Stimulated activated naive CD8-positive, alpha-beta T cell treated with anti-CD3 and anti-CD28 coated beads, Interleukin-15, Interleukin-2, amounts not matched to agents 100 ng/mL and 50 ng/mL, for 24 hours (primary cell): ENCODE results near the gene ENOX1.

Experiments used
- H3K27ac Mint-ChIP-seq: one replicate; pipeline ENCODE4 v1.8.0; 2021; ENCODE audit warnings: mild to moderate bottlenecking, mixed read lengths
- H3K27me3 Mint-ChIP-seq: one replicate; pipeline ENCODE4 v1.8.0; 2021; ENCODE audit warnings: mixed read lengths
- H3K36me3 Mint-ChIP-seq: one replicate; pipeline ENCODE4 v1.8.0; 2021; ENCODE audit warnings: low read depth, mixed read lengths
- H3K4me1 Mint-ChIP-seq: one replicate; pipeline ENCODE4 v1.8.0; 2021; ENCODE audit warnings: low read depth, mixed read lengths
- H3K4me3 Mint-ChIP-seq: one replicate; pipeline ENCODE4 v1.8.0; 2021; ENCODE audit warnings: mild to moderate bottlenecking, mixed read lengths
- H3K9me3 Mint-ChIP-seq: one replicate; pipeline ENCODE4 v1.8.0; 2021; ENCODE audit warnings: mixed read lengths

ENOX1 gene

DNA sequence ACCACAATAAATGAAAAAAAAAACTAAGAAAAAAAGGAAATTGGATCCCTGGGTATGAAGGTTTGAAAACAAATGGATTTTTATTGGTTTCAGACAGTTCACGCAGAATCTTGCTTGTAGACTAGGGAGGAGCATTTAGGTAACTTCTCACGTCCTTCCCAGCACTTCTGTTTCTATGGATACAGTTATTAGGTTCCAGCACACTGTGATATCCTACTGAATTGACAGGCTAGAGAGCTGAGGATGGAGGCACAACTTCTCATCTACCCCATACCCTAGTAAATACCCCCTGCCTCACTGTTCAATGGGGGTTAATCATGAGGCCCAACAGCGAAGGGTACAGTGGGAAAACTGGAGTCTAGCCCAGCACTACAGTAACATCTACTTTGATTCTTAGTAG, 304.1 kb downstream of the ENOX1 start:
- peaks cover 4% of the 10 kb centered on the region for H3K4me1 Mint-ChIP-seq
- H3K36me3 Mint-ChIP-seq: no peaks in the 10 kb centered on the region
- H3K4me3 Mint-ChIP-seq: no peak overlapping the region
- no peaks in the 10 kb centered on the region for H3K27me3 Mint-ChIP-seq
- no peaks in the 10 kb centered on the region for H3K9me3 Mint-ChIP-seq
- H3K27ac Mint-ChIP-seq: no peak overlapping the region

DNA sequence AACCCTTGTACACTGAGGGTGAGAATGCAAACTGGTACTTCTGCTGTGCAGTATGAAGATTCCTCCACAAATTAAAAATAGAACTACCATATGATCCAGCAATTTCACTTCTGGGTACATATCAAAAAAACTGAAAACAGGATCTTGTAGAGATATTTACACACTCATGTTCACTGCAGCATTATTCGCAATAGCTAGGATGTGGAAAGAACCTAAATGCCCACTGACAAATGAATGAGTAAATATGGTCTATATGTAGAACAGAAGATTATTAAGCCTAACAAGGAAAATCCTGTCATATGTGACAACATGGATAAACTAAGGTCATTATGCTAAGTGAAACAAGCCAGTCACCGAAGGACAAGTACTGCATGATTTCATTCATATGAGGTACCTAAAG, 304.7 kb downstream of the ENOX1 start:
- peaks cover 4% of the 10 kb centered on the region for H3K4me1 Mint-ChIP-seq
- H3K27me3 Mint-ChIP-seq: no peaks in the 10 kb centered on the region
- H3K27ac Mint-ChIP-seq: no peak overlapping the region
- no peak overlapping the region for H3K4me3 Mint-ChIP-seq
- no peaks in the 10 kb centered on the region for H3K9me3 Mint-ChIP-seq
- H3K36me3 Mint-ChIP-seq: no peaks in the 10 kb centered on the region

DNA sequence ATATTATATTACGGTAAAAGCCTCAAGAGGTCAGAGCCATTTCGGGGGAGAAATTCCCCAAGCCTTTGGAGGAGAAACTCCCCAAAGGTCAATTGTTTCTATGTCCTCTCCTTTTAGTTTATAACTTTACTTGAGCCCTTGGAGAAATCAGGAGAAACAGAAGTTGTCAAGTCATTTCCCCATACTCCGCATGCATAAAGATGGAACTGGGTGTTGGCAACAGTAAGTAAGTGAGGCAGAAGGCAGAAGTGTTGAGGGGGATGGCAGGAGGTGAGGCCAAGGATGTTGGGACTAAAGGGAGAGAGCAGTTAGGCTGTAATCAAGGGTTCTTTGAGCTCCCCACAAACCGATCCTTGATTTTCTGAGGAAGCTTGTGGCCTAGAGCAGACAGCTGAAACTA, 307.9 kb downstream of the ENOX1 start:
- Mint-ChIP-seq H3K27ac (no peak overlapping the region), H3K4me1 (no peaks in the 10 kb centered on the region), H3K27me3 (peaks cover 3% of the 10 kb centered on the region), H3K9me3 (no peaks in the 10 kb centered on the region), H3K36me3 (no peaks in the 10 kb centered on the region), H3K4me3 (no peak overlapping the region)

DNA sequence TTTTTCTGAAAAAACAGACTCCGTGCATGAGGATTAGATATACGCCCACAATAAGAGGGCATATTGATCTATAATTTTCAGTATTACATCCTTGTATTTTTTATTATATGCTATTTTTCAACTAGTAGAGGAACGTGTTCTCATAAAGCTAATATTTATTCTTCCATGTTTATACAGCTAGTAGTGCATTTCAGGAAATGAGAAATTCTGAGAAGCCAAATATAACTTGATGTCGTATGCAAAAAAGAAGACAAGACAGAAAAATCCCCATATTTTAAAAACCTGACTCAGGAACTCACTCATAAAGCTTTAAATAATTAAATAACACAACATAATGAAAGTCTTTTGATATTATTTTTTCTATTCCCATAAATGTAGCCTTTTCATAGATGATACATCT, 308.6 kb downstream of the ENOX1 start:
- Mint-ChIP-seq H3K27me3 (peaks cover 6% of the 10 kb centered on the region), H3K9me3 (no peaks in the 10 kb centered on the region), H3K4me1 (no peaks in the 10 kb centered on the region), H3K27ac (no peak overlapping the region), H3K4me3 (no peak overlapping the region), H3K36me3 (no peaks in the 10 kb centered on the region)

DNA sequence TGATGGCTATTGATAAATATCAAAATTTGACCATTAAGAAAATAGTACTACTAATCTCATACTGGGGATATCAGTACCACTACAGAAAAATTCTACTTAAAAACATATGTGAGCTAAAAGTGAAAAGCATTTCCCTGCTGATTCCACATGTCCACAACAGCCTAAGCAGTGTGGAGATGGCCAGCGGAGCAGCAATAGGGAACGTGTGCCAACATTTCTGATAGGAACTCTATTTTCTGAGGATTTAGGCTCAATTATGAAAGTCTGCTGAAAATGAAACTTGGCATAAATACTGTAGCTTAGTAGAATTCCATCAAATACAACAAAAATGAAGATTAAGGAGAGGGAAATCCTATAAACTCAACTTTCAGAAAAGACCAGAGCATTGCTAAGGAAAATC, 311.6 kb downstream of the ENOX1 start:
- no peaks in the 10 kb centered on the region for H3K36me3 Mint-ChIP-seq

DNA sequence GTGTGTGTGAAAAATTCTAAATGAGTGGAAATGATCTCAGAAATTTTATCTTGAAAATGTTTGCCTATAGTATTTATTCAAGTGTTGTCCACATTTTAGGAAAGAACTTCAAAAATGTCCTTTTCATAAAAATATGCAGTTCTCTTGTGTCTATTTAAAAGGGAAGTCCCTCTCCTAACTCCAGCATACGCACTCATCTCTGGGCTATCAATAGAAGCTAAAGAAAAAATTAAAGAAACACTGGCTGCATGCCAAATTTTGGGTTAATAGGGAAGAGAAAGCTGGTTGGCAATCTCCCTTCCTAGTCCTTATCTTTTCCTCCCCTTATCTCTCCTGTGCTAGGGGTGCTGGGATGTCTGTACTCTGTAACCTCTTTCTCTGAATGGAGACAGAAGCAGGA, 313.3 kb downstream of the ENOX1 start:
- no peaks in the 10 kb centered on the region for H3K4me1 Mint-ChIP-seq
- H3K27me3 Mint-ChIP-seq: peaks cover 10% of the 10 kb centered on the region
- no peak overlapping the region for H3K27ac Mint-ChIP-seq
- H3K36me3 Mint-ChIP-seq: no peaks in the 10 kb centered on the region
- H3K4me3 Mint-ChIP-seq: no peak overlapping the region
- no peaks in the 10 kb centered on the region for H3K9me3 Mint-ChIP-seq

More for the DNA sequence above, 311.6 kb downstream of the ENOX1 start:
- Mint-ChIP-seq H3K4me1 (no peaks in the 10 kb centered on the region), H3K27me3 (peaks cover 6% of the 10 kb centered on the region), H3K9me3 (no peaks in the 10 kb centered on the region), H3K27ac (no peak overlapping the region), H3K4me3 (no peak overlapping the region)

DNA sequence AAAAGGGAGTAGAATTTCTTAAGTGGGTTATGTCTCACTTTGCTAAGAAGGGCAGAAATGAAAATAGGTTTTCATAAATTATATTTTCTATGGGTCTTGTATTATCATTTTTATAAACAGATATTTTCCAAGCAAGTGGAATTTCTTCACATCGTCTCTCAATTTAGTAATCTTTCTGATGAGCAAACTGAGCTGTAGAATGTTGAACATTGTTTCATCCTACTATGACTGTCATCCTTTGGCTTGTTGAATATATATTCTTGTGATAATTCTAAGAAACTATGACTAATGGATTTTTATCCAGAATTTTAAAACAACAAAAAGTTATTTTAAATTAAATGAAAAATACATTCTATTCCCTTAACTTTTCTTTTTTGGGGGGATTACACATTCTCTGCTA, 313.8 kb downstream of the ENOX1 start:
- Mint-ChIP-seq H3K4me1 (no peaks in the 10 kb centered on the region), H3K27ac (no peak overlapping the region), H3K9me3 (no peaks in the 10 kb centered on the region), H3K36me3 (no peaks in the 10 kb centered on the region), H3K4me3 (no peak overlapping the region), H3K27me3 (peaks cover 10% of the 10 kb centered on the region)

DNA sequence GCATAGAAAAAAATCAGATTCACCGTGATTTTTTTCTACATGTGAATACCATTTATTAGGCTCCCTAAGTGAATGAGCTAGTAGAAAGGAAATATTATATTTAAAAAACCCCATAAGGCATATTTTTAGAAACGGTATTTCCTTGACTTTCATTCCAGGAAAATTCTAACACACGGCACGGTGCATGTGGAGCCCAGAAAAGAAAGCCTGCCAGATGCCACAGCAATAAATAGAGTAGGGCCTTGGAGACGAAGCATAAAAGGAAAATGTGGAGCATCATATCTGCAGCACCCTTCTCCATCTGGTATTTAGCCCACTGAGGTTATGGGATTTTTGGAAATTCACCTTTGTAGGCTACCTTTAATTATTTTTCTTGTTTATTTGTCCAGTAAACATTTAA, 314.4 kb downstream of the ENOX1 start:
- H3K9me3 Mint-ChIP-seq: no peaks in the 10 kb centered on the region
- H3K4me3 Mint-ChIP-seq: no peak overlapping the region
- no peak overlapping the region for H3K27ac Mint-ChIP-seq
- no peaks in the 10 kb centered on the region for H3K36me3 Mint-ChIP-seq
- H3K27me3 Mint-ChIP-seq: peaks cover 10% of the 10 kb centered on the region
- H3K4me1 Mint-ChIP-seq: no peaks in the 10 kb centered on the region

DNA sequence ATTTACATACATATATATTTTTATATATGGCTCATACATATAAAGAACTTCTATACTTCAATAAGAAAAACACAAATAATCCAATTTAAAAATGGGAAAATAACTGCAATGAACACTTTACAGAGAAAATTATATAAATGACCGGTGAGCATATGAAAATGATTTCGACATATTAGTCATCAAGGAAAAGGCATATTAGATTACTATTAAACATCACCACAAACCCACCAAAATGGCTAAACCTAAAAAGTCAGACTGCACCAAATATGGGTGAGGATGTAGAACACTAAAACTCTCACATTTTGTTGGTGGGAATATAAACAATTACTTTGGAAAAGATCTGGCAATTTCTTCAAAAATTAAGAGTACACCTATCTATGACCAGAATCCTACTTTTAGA, 316.2 kb downstream of the ENOX1 start:
- no peaks in the 10 kb centered on the region for H3K4me1 Mint-ChIP-seq
- H3K27ac Mint-ChIP-seq: no peak overlapping the region

DNA sequence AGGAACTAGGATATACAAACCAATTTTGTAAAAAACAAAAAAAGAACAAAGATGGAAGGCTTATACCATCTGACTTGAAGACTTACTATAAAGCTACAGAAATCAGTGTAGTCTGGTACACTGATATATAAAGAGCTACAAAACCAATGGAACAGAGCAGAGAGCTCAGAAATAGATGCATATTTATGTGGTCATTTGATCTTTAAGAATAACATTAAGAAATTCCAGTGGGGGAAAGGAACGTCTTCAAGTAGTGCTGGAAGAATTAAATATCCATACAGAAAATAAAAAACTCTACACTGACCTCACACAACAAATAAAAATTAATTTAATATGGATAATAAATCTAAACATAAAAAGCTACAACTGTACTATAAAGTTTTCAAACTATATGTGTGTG, 317.0 kb downstream of the ENOX1 start:
- peaks cover 10% of the 10 kb centered on the region for H3K27me3 Mint-ChIP-seq
- no peak overlapping the region for H3K27ac Mint-ChIP-seq
- no peaks in the 10 kb centered on the region for H3K4me1 Mint-ChIP-seq
- no peaks in the 10 kb centered on the region for H3K9me3 Mint-ChIP-seq
- no peak overlapping the region for H3K4me3 Mint-ChIP-seq
- no peaks in the 10 kb centered on the region for H3K36me3 Mint-ChIP-seq

More for the DNA sequence above, 316.2 kb downstream of the ENOX1 start:
- Mint-ChIP-seq H3K4me3 (no peak overlapping the region), H3K36me3 (no peaks in the 10 kb centered on the region), H3K9me3 (no peaks in the 10 kb centered on the region), H3K27me3 (peaks cover 10% of the 10 kb centered on the region)

DNA sequence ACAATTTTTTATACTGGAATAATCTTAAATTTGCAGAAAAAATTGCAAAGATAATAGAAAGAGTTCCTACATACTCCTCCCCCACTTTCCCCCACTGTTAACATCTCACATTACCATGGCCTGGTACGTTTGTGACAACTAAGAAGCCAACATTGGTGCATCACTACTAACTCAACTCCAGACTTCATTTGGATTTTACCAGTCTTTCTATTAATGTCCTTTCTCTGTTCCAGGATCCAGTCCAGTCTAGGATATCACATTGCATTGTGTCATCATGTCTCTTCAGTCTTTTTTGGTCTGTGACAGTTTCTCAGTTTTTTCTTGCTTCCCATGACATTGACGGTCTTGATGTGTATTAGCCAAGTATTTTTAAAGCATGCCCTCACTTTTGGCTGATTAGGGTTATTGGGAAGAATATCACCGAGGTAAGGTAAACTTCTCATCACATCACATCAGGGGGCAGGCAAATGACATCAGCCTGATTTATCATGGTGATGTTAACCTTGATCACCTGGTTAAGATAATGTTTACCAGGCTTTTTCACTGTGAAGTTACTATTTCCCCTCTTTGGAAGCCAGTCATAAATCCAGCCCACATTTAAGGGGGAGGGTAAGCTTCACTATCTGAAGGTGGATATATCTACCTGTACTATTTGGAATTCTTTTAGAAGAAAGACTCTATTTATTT, 322.1 kb downstream of the ENOX1 start:
- Mint-ChIP-seq H3K9me3 (no peaks in the 10 kb centered on the region), H3K4me1 (no peaks in the 10 kb centered on the region), H3K36me3 (no peaks in the 10 kb centered on the region), H3K27ac (no peak overlapping the region), H3K27me3 (peaks cover 3% of the 10 kb centered on the region), H3K4me3 (no peak overlapping the region)

DNA sequence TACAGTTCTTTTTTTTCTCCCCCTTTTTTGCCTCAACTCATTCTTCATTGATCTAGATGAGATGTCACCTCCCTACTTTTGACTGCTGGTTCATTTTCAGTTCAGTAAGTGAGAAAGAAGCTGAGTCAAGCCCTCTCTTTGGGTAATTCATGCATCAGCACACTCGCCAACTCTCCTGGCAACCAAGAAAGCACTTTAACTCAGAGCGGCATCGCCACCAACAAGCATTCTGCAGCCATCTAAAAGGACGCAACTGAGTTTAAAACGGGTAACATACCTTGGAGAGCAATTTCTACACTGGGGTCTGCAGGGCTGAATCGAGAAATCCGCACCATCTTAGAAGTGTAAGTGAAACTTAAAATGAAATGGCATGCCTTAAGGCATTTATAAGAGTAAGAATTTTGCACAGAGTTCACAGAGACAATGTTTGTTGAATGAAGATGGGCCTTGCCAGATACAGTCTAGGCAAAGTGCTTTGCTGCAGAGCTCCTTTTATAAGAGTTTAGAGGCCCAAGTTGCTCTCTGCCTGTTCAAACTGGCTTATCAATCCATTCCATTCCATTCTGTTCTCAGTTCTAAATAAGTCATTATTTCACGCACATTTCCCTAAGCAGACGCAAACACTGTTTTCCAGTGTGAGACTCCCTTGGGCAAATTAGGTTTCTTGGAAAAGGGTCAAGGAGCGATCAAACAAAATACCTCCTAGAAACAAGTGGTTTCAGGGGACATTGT, 338.0 kb downstream of the ENOX1 start:
- Mint-ChIP-seq H3K9me3 (no peaks in the 10 kb centered on the region), H3K4me3 (no peak overlapping the region)

DNA sequence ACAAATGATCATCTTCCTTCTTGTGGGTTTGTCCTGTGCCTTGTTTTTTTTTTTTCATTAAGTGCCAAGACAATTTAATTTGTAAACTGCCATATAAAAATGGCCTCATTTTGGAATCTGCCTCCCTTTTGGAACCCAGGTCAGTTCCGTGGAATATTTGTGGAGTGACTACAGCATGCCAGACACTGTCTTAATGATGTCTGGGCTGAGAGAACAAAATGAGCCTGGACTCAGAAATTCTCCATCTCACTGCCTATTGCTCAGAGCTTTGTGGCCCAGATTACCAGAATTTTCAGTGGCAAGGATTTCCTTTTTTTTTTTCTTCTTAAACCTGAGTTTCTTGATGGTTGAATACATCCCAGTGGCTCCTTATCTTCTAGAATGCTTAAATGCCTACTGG, 340.6 kb downstream of the ENOX1 start:
- Mint-ChIP-seq H3K27ac (no peak overlapping the region), H3K4me3 (no peak overlapping the region), H3K27me3 (peaks cover 9% of the 10 kb centered on the region), H3K4me1 (no peaks in the 10 kb centered on the region), H3K36me3 (no peaks in the 10 kb centered on the region), H3K9me3 (no peaks in the 10 kb centered on the region)

More for the DNA sequence above, 338.0 kb downstream of the ENOX1 start:
- H3K4me1 Mint-ChIP-seq: no peaks in the 10 kb centered on the region
- H3K36me3 Mint-ChIP-seq: no peaks in the 10 kb centered on the region
- no peak overlapping the region for H3K27ac Mint-ChIP-seq
- H3K27me3 Mint-ChIP-seq: peaks cover 5% of the 10 kb centered on the region

DNA sequence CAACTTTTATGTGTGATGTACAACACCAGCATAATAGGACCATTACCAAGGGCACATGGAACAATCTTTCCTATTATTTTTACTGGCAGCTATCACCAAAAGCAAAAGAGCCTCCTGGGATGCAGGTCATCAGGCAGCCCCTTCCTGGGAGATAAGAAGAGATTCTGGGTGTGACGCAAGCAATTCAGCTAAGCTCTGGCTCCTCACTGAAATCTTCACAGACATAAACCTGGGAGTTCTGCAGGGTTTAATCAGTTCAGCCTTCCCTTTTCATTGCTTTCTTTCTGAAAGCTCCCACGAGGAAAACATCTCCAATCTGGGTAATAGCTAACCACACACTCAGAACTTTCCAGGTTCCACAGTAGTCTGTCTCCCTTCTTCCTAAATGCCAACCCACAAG, 341.1 kb downstream of the ENOX1 start:
- no peak overlapping the region for H3K27ac Mint-ChIP-seq
- H3K36me3 Mint-ChIP-seq: no peaks in the 10 kb centered on the region
- peaks cover 9% of the 10 kb centered on the region for H3K27me3 Mint-ChIP-seq
- no peak overlapping the region for H3K4me3 Mint-ChIP-seq
- no peaks in the 10 kb centered on the region for H3K4me1 Mint-ChIP-seq
- H3K9me3 Mint-ChIP-seq: no peaks in the 10 kb centered on the region

DNA sequence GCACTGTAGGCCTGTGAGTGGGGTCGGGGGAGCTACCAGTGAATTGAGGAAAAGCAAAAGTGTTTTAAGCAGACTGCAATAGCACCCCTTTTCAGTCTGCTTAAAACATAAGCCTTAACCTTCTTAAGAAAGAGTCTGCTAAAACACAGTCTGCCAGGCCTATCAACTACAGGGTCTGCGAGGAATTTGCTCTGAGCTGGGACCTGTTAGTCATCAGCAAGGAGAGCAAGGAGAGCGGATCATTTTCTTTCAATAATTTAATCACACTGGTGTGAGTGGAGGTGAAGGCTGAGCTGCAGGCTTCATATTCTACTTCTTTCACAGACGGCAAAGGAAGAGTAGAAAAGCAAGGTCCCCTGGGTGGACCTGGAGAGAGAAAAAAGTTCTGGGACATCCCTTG, 342.7 kb downstream of the ENOX1 start:
- Mint-ChIP-seq H3K27me3 (peaks cover 5% of the 10 kb centered on the region), H3K36me3 (no peaks in the 10 kb centered on the region), H3K4me1 (no peaks in the 10 kb centered on the region), H3K27ac (no peak overlapping the region), H3K4me3 (no peak overlapping the region), H3K9me3 (no peaks in the 10 kb centered on the region)
